DMS153 (cell line): ENCODE results near the gene ZBTB16.

Source experiments
- DNase-seq: peaks from one replicate; lab custom pipeline; 2025; lab: John Stamatoyannopoulos, UW

ZBTB16 gene

DNA sequence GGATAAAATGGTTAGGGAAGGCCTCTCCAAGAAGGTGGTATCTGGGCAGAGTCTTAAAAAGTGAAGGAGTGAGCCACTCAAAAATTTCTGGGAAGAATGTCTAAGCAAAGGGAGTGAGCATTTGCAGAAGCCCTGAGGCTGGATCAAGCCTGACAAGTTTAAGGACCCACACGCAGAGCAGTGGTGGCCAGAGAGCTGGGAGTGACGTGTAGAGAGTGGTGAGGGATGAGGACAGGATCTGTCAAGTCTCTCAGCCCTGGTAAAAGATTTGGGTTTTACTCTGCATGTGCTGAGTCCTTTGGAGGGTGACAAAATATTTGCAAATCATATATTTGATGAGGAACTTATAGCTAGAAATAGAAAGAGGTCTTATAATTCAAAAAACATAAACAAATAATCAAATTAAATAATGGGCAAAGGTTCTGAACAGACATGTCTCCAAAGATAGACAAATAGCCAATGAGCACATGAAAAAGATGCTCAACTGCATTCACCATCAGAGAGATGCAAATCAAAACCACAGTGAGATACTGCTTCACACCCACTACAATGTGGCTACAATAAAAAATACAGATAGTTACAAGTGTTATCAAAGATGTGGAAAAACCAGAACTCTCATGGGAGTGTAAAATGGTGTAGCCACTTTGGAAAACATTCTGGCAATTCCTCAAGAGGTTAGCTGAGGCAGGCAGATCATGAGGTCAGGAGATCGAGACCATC is 129.5 kb downstream of the ZBTB16 start:
- no peak for DNase-seq

DNA sequence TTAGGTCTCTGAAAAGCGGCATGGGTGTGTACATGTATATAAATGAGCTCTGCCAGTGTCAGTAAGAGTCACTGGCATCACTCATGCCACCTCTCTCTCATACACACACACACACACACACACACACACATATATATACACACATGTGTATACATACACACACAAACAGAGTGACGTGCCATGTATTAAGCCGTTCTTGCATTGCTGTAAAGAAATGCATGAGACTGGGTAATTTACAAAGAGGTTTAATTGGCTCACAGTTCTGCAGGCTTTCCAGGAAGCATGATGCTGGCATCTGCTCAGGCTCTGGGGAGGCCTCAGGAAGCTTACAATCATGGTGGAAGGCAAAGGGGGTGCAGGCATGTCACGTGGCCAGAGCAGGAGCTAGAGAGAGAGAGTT is 131.1 kb downstream of the ZBTB16 start:
- DNase-seq: no peak

DNA sequence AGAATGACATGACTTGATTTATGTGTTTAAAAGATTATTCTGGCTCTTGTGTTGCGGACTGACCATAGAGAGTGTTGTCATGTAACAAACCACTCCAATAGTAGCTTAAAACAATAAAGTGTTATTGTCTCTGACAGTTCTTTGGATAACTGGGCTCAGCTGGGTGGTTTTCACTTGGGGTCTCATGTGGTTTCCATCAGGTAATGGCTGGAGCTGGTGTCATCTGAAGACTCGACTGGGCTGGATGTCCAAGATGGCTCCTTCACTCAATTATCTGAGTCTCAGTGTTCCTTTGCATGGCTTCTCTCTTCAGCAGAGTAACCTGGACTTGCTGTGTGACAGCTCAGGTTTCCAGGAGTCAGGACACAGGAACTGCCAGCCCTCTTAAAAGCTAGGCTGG is 132.4 kb downstream of the ZBTB16 start:
- DNase-seq: no peak

DNA sequence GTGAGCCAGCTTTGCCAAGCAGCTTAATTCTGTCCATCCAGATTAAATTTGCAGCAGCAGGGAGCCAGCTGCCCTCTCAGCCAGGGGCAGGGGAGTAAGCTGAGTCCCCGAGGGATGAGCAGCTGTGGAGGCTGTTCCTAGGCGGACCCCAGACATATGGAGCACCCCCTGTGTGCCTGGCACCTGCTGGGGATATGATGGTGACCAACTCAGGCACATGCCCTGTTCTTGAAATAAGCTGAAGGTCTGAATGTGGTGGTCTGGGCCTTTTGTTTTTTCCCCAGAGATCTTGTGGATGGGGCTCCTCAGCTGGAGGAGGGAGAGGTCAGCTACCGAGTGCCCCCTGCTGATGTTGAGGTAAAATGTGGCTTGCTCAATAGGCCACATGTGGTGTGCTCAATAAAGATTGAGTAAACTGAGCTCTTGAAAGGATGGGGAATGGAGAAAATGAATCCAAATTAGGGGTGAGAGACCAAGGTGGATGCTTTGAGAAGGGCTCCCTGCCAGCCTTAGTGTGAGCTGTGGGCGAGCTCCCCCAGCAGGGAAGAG is 133.4 kb downstream of the ZBTB16 start:
- DNase-seq: no peak

DNA sequence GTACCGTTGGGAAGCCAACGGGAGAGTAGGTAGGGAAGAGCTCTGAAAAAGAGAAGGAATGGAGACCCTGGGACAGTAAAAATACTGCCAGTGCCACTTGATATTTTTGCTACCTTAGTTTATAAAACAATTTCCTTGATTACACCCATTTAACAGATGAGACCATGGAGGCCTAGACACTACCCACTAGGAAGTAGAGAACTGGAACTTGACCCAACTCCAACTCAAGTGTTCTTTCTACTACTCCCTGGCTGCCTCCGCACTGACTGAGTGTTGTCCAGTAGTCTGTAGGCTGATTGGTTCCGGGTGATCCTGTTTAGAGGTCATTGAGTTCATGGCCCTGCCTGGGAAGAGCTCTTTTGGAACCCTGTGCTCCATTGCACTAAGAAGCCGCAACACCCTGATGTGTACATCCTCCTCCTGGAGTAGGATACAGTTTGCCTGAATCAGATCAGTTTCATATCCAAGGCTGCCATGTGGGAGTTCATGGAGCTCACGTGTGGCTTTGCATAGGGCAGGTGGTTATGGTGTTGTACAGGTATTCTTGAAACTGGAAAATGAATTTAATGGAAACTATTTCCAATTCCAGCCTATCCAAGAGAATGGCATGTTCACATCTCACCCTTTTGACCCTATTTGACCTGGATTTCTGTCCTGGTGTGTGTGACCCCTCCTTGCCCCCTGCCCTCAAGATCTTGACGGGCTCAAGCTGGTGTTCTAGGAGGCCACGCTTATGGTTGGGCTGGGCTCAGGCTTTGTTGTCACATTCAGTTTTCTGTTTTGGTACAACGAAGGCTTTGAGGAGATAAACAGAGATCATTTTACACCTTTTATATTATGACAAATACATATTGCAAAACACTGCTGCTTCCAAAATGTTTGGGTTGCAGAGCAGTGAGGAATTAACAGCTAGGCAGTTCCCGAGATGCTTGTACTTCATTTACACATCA is 134.5 kb downstream of the ZBTB16 start:
- DNase-seq: no peak

DNA sequence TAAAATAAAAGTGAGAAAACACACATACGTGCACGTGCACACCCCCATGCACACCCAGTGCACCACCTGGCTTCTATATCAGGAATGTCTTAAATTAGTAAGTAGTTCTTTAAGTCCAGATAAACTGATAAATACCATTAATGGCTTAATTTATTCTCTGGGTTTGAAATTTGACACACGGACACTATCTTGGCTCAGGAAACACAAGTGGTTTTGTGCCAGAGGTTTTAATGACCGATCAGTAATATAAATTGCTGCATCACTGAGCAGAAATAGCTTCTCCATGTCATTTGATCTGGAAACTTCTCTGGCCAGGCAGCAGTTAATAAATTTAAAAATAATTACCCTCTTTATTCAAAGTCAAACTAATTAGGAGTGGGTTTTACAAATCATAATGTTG is 135.2 kb downstream of the ZBTB16 start:
- no peak for DNase-seq

DNA sequence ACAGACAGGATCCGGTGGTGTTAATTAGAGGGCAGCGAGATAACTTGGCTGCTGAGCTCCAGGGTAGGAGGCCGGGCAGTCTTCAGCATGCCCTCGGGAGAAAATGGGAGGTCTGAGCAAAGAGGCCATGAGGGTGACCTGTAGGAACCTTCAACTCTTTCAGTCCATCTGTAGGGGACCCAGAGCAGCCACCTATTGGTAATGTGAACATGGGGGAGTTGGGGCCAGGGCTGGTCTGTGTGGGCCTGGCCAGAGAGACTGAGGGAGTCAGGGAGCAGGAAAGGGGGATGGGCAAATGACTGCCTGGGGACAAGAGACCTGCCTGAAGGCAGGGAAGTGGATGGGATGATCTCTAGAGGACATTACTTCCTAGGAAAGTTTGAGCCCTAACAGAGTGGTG is 135.6 kb downstream of the ZBTB16 start:
- no peak for DNase-seq

DNA sequence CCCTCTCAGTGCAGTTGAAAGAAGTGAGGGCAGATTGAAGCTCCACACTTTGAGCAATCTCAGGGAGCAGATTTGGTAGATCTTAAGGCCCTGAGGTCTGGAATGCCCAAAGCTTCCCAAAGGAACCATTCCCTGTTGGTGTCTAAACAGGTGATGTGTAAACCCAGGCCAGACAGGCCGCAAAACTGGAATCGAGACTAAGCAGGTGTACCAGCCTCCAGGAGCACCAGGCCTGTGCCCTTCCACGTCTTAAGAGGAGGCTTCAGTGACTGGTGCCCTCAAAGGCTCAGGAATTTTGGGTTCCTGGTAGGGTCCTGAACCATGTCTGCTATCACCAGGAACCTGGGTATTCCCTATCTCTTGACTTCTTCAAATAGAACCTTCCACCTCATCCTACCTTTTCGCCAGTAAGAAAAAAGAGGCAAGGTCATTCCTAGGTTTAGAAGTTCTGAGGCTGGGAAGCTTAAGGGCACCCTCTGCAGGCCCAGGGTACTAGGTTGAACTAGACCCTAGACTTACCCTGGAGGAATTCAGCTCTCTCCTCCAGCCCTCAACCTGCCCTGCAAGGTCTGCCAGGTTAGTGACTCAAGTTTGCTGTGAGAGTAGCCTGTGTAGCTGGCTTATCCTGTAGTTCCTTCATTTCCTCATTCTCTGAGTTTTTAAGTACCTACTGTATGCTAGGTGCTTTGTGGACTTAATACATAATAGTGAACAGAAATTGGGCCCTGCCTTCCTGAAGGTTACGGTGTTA is 136.6 kb downstream of the ZBTB16 start:
- DNase-seq: no peak

DNA sequence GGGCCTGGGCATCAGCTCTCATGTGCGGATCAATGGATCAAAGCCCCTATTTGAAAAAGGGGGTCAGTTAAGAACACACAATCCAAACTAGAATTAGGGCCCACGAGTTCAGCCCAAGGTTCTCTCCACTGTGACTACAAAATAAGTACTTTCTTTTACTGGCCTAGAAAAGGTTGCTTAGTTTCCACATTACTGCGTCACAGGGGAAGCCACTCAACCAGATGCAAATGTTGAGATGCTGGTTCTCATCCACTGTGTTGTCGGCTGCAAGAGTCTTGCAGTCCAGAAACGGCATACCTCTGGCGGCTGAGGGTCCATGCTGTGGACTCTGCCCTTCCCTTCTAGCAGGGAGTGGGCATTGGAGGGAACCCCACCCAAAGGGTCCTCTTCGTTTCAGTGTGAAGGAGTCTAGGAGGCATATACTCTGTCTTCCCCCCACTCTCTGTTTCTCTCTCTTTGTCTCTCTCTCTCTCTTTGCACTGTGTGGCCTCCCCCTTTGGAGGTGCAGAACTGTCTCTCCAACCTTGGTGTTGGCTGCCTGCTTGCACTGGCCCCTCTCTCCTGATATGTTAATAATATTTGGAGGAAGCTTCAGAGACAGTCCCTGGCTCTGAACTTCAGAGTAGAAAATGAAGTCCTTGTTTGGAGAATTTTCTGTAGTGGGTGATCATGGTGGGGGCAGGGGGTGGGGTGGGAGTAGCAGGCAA is 137.6 kb downstream of the ZBTB16 start:
- DNase-seq: no peak

DNA sequence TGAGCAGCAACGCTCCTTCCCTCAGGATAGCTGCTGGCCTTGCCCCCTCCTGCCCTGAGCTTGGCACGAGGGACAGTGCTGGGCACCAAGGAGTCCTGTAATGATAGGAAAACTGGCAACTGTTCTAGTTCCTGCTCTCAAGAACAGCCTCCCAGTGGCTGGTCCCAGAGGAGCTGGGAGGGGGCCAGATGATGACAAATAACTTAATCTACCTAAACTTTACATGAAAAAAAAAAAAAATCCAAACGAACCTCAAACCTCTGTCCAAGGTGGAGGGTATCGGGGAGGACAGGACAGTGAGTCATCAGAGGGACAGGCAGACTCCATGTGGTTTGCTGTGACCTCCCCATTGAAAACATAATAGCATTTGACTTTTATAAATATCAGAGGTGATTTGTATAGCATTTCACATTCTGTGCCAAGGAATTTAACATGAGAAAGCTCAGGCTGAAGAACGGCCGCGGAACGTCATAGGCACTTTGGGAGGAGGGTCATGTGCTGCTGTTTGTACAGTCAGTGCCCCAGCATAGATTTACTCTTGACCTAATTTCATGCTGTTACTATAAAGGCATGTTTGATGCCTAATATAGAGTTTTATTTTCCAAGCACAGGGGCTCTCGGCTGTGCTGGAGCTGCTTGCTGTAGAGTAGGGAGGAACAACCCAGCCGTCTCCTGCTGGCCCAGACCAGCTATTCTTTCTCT is 138.4 kb downstream of the ZBTB16 start:
- DNase-seq: no peak

DNA sequence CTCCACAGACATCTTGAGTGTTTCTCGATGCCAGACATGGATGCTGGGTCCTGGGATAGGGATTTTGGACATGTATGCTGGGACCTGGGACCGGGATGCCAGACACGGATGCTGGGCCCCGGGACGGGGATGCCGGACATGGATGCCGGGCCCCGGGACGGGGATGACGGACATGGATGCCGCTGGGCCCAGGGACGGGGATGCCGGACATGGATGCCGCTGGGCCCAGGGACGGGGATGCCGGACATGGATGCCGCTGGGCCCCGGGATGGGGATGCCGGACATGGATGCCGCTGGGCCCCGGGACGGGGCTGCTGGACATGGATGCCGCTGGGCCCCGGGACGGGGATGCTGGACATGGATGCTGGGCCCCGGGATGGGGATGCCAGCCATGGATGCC is 139.5 kb downstream of the ZBTB16 start:
- DNase-seq: no peak

DNA sequence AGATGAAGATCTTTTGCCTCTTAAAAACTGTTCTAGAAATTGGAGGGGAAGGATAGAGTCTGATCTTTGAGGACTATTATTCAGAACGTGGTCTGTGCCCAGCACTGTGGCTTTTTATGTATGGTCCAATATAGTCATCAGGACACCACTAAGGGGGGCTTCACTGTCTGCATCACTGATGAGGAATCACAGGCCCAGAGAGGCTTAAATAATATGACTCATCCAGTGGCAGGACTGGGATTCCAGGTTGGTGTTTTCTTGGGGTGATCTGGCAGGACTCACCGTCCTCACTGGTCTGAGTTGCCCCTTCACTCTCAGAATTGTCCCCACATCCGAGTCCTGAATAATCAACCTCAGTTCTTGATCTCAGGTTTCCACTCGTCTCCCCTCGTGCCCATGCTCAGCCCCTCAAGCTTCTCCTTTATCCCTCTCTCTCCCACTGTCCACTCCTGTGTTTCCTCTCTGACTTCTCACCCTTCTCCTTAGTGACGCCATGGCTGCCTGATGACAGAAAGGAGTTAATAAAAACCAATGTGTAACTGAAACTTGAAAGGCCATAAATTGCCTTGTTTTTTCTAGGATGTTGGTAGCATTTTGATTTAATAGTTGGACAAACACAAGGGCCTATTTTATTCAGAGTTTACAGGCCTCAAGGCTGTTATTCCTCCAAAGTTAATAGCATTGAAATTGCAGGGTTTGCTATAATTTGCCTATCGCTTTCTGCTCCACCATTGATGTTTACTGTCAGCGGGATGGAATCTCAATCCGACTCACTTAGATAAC is 141.0 kb downstream of the ZBTB16 start:
- no peak for DNase-seq

DNA sequence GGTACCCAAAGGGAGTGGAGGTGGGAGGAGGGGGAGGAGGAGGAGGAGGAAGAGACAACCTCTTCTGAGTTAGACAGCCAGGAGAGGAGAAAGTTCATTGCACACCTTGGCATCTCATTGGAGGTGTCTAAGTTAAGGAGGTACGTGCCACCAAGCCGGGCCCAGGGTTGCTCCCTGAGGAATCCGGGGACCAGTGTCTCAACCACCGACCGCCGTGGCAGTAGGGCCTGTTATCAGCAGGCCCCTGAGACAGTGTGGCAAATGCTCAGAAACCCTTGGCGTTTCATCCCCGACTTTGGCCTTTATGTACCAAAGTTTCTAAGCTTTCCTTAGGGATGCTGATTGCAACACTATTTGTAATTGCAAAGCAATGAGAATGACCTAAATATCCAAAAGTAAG is 141.7 kb downstream of the ZBTB16 start:
- no peak for DNase-seq

DNA sequence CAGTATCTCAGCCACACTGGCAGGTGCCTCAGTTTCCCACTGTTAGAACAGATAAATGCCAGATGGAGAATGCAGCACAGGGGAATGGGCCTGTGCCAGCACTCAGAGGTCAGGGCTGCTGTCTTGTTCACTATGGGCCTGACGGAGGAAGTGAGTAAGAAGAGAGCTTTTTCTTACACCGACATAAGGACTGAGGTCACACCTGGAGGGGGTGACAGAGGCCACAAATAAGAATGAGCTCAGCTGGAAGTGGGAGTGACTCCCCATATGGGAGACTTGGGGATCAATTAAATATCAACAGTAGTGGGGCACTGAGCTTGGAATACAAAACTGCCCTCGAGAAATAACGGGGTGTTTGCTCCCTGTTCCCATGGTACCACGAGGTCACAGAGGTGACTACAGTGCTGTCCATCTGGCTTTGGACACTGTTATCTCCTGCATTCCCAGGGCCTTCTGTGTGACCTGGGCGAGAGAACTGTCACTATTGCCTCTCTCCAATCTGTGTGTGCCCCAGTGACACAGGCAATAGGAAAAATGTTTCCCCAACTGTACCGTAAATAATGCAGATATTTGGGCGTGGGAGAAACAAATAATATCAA is 142.6 kb downstream of the ZBTB16 start:
- DNase-seq: no peak

DNA sequence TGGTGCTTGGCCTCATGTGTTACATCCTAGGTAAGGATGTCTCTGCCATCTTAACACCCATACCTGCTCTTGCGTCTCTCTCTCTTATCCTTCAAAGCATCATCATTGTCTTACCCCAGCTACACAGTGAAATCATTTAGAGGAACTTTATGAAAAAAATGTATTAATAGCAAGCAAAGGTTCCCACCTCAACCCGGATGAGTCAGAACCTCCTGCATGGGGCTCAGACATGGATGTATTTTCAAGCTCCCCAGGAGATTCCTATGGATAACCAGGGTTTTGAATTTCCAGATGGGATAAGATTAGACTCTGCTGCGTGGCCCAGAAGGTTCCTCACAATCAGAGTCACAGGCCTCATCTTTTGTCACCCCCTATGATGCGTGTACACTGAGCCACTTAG is 147.6 kb downstream of the ZBTB16 start:
- DNase-seq: no peak

DNA sequence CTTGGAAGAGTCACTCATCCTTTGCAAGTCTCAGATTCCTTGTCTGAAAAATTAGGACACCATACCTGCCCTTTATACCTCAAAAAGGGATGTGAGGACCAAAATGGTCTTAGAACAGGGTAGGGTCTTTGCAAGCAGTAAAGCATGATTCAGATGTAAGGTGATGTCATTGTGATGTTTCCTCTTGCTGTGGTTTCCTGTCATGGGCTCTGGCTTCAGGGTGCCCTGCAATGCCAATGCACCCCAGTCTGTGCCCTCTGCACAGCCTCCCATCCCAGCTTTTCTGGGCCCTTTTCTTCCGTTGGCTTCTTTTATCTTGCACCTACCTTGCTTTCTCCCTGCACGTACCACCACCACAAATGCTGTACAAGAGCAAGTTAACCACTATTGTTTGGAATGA is 148.9 kb downstream of the ZBTB16 start:
- DNase-seq: no peak

DNA sequence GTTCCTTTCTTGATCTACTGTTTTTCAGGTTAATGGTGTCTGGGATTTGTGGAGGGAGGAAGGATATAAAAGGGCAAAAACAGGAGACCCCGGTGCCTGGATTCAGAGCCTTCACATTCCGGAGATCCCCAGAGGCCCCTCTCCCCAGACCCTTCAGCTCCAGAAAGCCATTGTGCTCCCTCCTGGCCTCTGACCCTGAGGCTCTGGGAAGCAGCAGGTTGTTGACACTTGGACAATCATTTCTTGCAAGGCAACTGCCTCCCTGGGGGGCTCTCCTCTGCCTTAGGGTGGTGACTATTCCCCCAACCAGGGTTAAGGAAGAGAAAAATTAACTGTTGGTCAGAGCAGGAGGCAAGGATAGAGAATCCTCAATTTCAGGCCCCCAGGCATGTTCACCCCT is 149.8 kb downstream of the ZBTB16 start:
- DNase-seq: no peak

DNA sequence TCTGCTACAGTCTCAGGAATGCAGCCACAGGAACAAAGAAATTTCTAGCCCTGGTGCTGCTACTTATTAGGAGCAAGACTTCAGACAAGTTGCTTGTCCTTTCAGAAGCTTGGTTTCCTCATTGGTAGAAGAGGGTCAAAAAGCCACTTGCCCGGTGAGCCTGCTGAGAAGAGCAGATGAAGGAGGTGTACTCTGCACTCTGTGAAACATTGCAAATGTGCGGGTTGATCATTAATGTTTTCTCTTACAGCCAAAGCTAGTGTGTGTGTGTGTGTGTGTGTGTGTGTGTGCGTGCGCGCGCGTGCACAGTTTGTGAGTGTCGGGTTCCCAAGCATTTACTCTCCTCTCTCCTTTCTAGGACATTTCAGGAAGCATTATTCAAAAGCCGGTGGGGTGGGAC is 150.4 kb downstream of the ZBTB16 start:
- no peak for DNase-seq

DNA sequence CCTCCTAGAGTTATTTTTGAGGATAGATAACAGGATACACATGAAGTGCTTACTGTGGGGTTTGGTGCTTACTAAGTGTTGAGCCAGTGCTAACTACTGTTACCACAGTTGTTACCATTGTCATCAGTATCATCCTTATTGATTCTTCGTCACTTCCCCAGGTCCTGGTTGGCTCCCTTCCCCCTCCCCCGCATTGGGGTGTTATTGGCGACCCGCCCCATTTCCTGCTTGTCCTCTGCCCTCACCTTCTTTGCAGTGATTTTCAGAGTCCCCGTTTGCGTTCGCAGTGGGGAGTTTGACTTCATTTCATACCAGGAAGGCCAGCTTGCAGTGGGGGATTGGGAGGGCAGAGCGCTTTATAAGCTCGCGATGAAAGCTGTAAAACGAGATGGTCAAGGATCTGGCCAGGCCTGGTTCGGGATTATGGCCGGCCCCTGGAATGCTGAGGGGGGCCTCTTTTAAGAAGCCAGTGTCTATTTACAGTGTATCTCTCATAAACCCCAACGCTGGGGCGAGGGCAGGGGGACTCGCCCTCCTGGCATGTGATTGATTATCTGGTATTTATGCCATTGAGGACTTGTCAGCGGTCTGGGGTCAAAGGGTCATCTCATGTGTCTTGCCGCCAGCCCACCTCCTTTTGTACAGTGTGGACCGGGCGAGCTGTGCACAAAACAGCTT is 152.1 kb downstream of the ZBTB16 start:
- no peak for DNase-seq
